ENCODE measurements around the gene NIPSNAP3A. TPM values are rescaled to one million over a fixed set of nuclear protein-coding genes. Genes with fewer than 3 reads are reported as not detected.

Gene NIPSNAP3A
- 25.1 and 37.8 TPM in 2 replicates for total RNA-seq

GRCh38 chr9:104747565-104748358, at the start of gene NIPSNAP3A:
Gene NIPSNAP3A (plus strand): TSS chr9:104747683. CDS start chr9:104747793, 110 bp downstream.

Other genes with a start within 250 kb of the NIPSNAP3A start
- gene OR13F1, start 243.4 kb upstream of the NIPSNAP3A start, total RNA-seq, result not detected in 2 replicates
- gene OR13C4, start 220.5 kb upstream of the NIPSNAP3A start, total RNA-seq, result not detected in 2 replicates
- not detected in 2 replicates for gene OR13C3, start 210.8 kb upstream of the NIPSNAP3A start, total RNA-seq
- not detected in 2 replicates for gene OR13C8, start 178.5 kb upstream of the NIPSNAP3A start, total RNA-seq
- not detected in 2 replicates for gene OR13C5, start 148.3 kb upstream of the NIPSNAP3A start, total RNA-seq
- gene OR13C2, start 142.1 kb upstream of the NIPSNAP3A start, total RNA-seq, result 0.15 TPM in 1 of 2 replicates, not detected in the other
- not detected in 2 replicates for gene OR13C9, start 129.5 kb upstream of the NIPSNAP3A start, total RNA-seq
- not detected in 2 replicates for gene OR13D1, start 53.2 kb upstream of the NIPSNAP3A start, total RNA-seq
- 1.2 and 2.5 TPM in 2 replicates for gene NIPSNAP3B, start 16.4 kb downstream of the NIPSNAP3A start, total RNA-seq
- gene ABCA1, start 180.5 kb downstream of the NIPSNAP3A start, total RNA-seq, result 87.0 and 212 TPM in 2 replicates

Measured in smooth muscle cell of trachea (primary cell).